Brain microvascular endothelial cell (primary cell): ENCODE results near the gene SLC44A1.
A peak's percentile ranks its signal among the peaks of the same experiment; 100 is the strongest.

Experiments used
- DNase-seq: peaks from one replicate; pipeline ENCODE4 v3.0.0-alpha.2; 2020
- H3K27ac ChIP-seq: fragments of 250-450 bp; sonication (Bioruptor Pico); 2 replicates; pipeline ENCODE4 v1.5.1; 2020; ENCODE audit warnings: mild to moderate bottlenecking, moderate library complexity
- H3K27me3 ChIP-seq: fragments of 250-450 bp; sonication (Bioruptor Pico); replicated peaks from 2 replicates; pipeline ENCODE4 v1.5.1; 2020; ENCODE audit warnings: mild to moderate bottlenecking
- H3K36me3 ChIP-seq: fragments of 250-450 bp; sonication (Bioruptor Pico); replicated peaks from 2 replicates; pipeline ENCODE4 v1.5.1; 2020; ENCODE audit warnings: mild to moderate bottlenecking
- H3K4me3 ChIP-seq: 2 replicates; pipeline ENCODE4 v1.5.1; 2011; ENCODE audit warnings: low read depth, mild to moderate bottlenecking, control low read depth, low read length, moderate library complexity
- in situ Hi-C: cut with HindIII; loops from 2 replicates; pipeline ENCODE4 v1.10.0; 2017; ENCODE audit warnings: low sequenced_read_pairs, low pct_ligation_motif_present
- TF ChIP-seq, protein P1 (sequence below): IDR thresholded peaks from 2 replicates; pipeline ENCODE4 v1.5.1; 2011; ENCODE audit warnings: low read depth, mild to moderate bottlenecking, moderate library complexity, low read length, control low read depth, inconsistent platforms; ENCODE audit errors: missing control alignments

SLC44A1 gene

DNA sequence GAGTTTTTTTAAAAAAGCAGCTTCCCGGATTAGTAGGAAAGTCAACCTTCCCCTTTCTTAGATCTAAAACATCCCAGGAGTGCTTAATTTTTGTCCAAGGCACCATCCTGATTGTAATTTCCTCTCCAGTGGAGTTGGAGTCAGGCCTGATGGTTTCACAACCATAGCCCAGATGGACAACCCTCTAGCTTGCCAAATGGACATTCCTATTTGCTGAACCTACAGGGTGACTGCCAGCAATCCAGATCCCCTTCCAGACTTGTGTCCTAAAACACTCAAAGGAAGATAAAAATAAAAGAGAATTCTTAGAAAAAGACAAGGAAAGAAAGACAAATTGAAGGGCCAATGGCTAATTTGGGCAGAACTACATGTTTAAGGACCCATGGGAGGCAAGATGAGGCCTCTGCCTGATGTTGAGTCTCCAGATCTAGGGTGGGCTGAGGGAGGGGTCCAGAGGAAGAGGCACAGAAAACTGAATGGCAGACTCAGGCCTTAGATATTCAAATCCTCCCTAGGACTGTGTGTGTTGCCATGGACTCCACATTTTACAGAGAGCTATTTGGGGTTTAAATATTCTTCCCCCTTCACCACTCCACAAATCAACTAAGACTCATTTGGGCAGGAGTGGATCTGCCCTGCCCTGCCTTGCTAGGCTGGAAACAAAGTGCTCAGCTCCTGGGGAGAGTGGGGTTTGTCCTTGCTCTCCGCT, 38.5 kb upstream of the SLC44A1 start:
- in situ Hi-C loops: no loop called here
- H3K4me3 ChIP-seq: no peak overlapping the region
- no peak overlapping the region for H3K27ac ChIP-seq
- peak; percentile 45 for DNase-seq
- H3K27me3 ChIP-seq: no peaks in the 10 kb centered on the region
- TF ChIP-seq, protein P1, sequence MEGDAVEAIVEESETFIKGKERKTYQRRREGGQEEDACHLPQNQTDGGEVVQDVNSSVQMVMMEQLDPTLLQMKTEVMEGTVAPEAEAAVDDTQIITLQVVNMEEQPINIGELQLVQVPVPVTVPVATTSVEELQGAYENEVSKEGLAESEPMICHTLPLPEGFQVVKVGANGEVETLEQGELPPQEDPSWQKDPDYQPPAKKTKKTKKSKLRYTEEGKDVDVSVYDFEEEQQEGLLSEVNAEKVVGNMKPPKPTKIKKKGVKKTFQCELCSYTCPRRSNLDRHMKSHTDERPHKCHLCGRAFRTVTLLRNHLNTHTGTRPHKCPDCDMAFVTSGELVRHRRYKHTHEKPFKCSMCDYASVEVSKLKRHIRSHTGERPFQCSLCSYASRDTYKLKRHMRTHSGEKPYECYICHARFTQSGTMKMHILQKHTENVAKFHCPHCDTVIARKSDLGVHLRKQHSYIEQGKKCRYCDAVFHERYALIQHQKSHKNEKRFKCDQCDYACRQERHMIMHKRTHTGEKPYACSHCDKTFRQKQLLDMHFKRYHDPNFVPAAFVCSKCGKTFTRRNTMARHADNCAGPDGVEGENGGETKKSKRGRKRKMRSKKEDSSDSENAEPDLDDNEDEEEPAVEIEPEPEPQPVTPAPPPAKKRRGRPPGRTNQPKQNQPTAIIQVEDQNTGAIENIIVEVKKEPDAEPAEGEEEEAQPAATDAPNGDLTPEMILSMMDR: no peak
- no peaks in the 10 kb centered on the region for H3K36me3 ChIP-seq

DNA sequence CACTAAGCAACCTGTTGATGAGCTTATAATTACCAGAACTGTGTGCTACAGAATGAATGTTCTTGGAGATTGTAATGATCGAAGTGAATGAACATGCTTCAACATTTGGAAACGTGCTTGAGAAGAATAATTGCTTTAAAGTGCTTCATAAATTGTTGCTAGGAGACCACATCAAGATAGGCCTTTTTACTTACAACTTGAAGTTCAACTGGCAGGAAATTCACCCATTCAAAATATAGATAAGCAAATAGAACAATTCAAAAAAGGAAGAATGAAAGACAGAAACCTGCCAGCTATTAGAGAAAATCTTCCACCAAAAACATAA, 38.0 kb upstream of the SLC44A1 start:
- TF ChIP-seq, protein P1: no peak
- in situ Hi-C loops: no loop called here
- no peak for DNase-seq
- Histone ChIP-seq H3K36me3 (no peaks in the 10 kb centered on the region), H3K27ac (no peak overlapping the region), H3K27me3 (no peaks in the 10 kb centered on the region), H3K4me3 (no peak overlapping the region)

DNA sequence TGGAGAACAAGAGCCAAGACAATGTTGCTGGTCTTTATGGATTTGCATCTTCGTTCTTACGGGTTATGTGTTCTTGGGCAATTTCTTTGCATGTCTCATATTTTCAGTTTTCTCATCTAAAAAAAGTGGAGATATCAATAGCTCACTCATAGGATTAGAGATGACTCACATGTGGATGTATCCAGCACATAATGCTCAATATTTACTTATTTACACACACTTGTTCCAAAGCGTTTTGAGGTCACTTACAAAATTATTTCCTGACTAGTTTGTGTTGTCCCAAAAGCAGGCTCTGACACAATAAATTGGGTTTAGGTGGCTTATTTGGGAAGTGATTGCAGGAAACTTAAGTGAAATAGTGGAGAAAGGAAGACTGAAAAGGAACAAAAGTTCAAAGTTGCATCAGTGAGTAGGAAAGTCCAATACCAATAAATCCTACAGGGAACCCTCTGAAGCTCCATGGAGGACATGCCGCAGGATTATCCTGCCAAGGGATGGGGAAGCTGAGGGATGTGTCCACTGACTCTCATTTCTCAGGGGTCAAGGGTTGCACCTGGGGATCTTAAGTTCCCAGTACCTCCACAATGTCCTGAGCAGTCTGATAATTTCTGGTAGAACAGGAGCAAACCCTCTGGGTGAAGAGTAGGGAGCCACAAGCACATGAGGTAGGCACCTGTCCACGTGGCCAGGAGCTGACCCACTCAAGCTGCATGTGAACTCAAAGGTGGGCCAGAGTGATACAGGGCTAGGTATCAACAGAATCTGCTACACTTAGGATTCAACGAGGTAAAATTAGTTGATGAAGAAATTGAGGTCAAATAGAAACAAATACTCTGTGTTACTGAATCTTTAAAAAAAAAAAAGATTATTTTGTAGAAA, 37.4 kb upstream of the SLC44A1 start:
- in situ Hi-C loops: no loop called here
- Histone ChIP-seq H3K36me3 (no peaks in the 10 kb centered on the region), H3K27ac (no peak overlapping the region), H3K27me3 (no peaks in the 10 kb centered on the region), H3K4me3 (no peak overlapping the region)
- no peak for DNase-seq
- TF ChIP-seq, protein P1: no peak

DNA sequence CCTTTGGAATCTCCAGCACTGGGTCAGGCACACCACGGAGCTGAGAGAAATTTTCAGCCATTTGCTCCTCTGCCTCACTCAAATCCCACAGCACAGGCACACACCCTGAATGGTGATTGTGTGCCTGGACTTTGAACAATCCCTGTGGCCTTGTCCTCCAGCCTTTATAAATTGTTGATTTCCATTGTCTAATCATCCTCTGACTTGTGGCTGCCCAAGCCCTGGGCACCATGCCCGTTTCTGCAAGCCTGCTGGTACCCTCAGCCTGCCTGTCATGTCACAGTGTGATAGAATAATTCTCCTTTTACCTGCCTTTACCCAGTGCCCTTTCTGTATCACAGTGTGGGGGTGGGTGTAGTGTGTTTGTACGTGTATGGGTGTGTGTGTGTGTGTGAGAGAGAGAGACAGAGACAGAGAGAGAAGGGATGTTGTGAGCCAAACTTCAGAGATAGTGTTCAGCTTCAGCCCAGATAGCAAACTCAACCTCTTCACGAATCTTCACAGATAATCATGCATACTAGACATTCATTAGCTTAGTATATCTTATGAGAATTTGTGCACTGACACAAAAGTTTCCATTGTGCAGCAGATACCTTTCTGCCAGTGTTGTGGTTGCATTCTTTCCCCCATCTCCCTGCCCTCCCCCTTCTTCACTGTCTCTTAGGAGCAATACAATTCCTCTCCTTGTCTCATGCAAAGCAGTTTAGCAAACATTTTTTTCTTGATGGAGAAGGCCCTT, 27.8 kb upstream of the SLC44A1 start:
- TF ChIP-seq, protein P1: no peak
- Histone ChIP-seq H3K27me3 (no peaks in the 10 kb centered on the region), H3K36me3 (no peaks in the 10 kb centered on the region), H3K4me3 (no peak overlapping the region), H3K27ac (no peak overlapping the region)
- in situ Hi-C loops: no loop called here
- DNase-seq: no peak

DNA sequence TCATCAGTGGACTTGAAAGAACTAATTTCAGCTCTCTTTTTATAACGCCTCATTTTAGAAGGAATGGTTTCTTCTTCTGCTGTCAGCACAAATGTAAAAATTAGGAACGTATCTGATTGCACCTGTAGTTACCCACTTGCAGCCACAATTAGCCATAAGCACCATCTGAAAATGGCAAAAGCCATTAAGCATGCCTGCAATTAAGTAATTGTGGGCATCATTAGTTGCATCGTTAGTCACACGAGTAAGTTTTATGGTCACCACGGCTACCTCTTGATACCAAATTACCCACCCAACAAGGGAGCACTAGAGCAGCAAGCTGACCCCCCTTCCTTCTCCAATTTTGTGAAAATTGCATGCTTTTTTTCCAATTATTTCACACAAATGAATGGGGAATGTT, 25.8 kb upstream of the SLC44A1 start:
- TF ChIP-seq, protein P1: no peak
- no peak for DNase-seq
- no peaks in the 10 kb centered on the region for H3K27me3 ChIP-seq
- in situ Hi-C loops: no loop called here
- H3K27ac ChIP-seq: no peak overlapping the region
- no peaks in the 10 kb centered on the region for H3K36me3 ChIP-seq
- H3K4me3 ChIP-seq: no peak overlapping the region
